Sigmoid colon (tissue), 7 donors: Measurements from ENCODE around the gene SERPING1. TPM values are rescaled to one million over a fixed set of nuclear protein-coding genes. Genes with fewer than 3 reads are reported as not detected.

Source experiments
- DNase-seq: peaks from one replicate; pipeline ENCODE4 v3.0.0-alpha.2; 2019
- H3K27ac ChIP-seq, 4 donors: fragments of 200-600 bp; sonication (generic); one replicate each; pipeline ENCODE4 v1.5.1; 2016 to 2019; ENCODE audit warnings: mild to moderate bottlenecking in 1 of 4
- H3K27me3 ChIP-seq, 3 donors: fragments of 200-600 bp; sonication (generic); one replicate each; pipeline ENCODE4 v1.5.1; 2019; ENCODE audit warnings: mild to moderate bottlenecking in 1 of 3
- H3K36me3 ChIP-seq, 4 donors: fragments of 200-600 bp; sonication (generic); one replicate each; pipeline ENCODE4 v1.5.1; 2016 to 2019
- H3K4me1 ChIP-seq, 4 donors: fragments of 200-600 bp; sonication (generic); one replicate each; pipeline ENCODE4 v1.5.1; 2017 to 2019
- H3K4me3 ChIP-seq, 4 donors: fragments of 200-600 bp; sonication (generic); one replicate each; pipeline ENCODE4 v1.5.1; 2017 to 2019; ENCODE audit warnings: mild to moderate bottlenecking in 2 of 4, moderate library complexity in 1 of 4
- H3K9me3 ChIP-seq, 4 donors: fragments of 200-600 bp in 3 of 4; sonication (generic) in 3 of 4; one replicate each; pipeline versions ENCODE4 v1.5.1 to v1.6.1; 2013 to 2019
- CTCF ChIP-seq, 4 experiments: fragments of 450-650 bp in 3 of 4; fragments of 200-600 bp in 1 of 4; IDR thresholded peaks; one replicate each; pipeline ENCODE4 v1.5.1; 2016 to 2019; ENCODE audit warnings: antibody characterized with exemption in 4 of 4, mild to moderate bottlenecking in 3 of 4, moderate library complexity in 2 of 4
- EP300 ChIP-seq, 4 donors: sonication (generic); formaldehyde crosslinking; IDR thresholded peaks; one replicate each; pipeline ENCODE4 v1.6.1; 2017; ENCODE audit warnings: antibody characterized with exemption in 4 of 4
- POLR2A ChIP-seq, 2 donors: fragments of 450-650 bp; IDR thresholded peaks; one replicate each; pipeline ENCODE4 v1.6.1; 2016; ENCODE audit warnings: antibody characterized with exemption in 2 of 2, mild to moderate bottlenecking in 2 of 2, moderate library complexity in 2 of 2
- POLR2AphosphoS5 ChIP-seq, 4 donors: sonication (generic); formaldehyde crosslinking; IDR thresholded peaks; one replicate each; pipeline ENCODE4 v1.6.1; 2017; ENCODE audit warnings: antibody characterized with exemption in 4 of 4
- WGBS, 2 donors: extraction: QIAGEN DNeasy Blood & Tissue Kit; methylation state at CpG; one replicate each; pipeline ENCODE4 v1.1.7; 2013; 5-methylcytosine and 5-hydroxymethylcytosine counted together
- intact Hi-C: fragments of 100-400 bp; cut with DNase I; formaldehyde crosslinking; loops from one replicate; pipeline ENCODE4 v1.15.1; 2023
- polyA plus RNA-seq, 3 donors: library from polyadenylated mRNA; stranded (reverse); fragments of 200-250 nt; gene quantifications; one replicate each; pipeline ENCODE4 v1.2.3, GENCODE V29; 2013
- total RNA-seq, 4 donors: library from RNA; depleted of rRNA; stranded (reverse); fragments of >200 nt; gene quantifications; one replicate each; pipeline ENCODE4 v1.1.0, GENCODE V29; 2016
- donor health status: healthy with polysubstance abuse.
- donor health status: Bipolar disorder and iron deficiency.
- donor health status: healthy.

Gene SERPING1
- total and polyA plus RNA-seq, 7 donors = 24.5 to 397 (median 214) TPM

- 21 to 58% methylated on average over 5 of the region's 5 CpGs for WGBS, 2 donors
- intact Hi-C loops = no loop called here
- DNase-seq = no peak
Measured at GRCh38 chr11:57632116-57632515, 34.6 kb downstream of the SERPING1 start.

GRCh38 chr11:57633394-57634070, 36.0 kb downstream of the SERPING1 start:
- peaks cover 0 to 9% (median 8%) of the 10 kb centered on the region in 4 donors for H3K4me1 ChIP-seq
- WGBS, 2 donors = 67 to 83% methylated on average over 6 of the region's 6 CpGs
- intact Hi-C loops = no loop called here

More at GRCh38 chr11:57632116-57632515, 34.6 kb downstream of the SERPING1 start:
- no peaks in the 10 kb centered on the region for H3K36me3 ChIP-seq
- no peak for TF ChIP-seq CTCF (IDR thresholded peaks at IDR 0.05)
- TF ChIP-seq EP300 (IDR thresholded peaks at IDR 0.05) = no peak
- no peak for TF ChIP-seq POLR2A (IDR thresholded peaks at IDR 0.05)
- TF ChIP-seq POLR2AphosphoS5 (IDR thresholded peaks at IDR 0.05) = no peak
- H3K4me3 ChIP-seq = no peak overlapping the region
- no peak overlapping the region for H3K27ac ChIP-seq
- no peaks in the 10 kb centered on the region for H3K9me3 ChIP-seq
- H3K4me1 ChIP-seq = no peaks in the 10 kb centered on the region
- no peaks in the 10 kb centered on the region for H3K27me3 ChIP-seq

DNA sequence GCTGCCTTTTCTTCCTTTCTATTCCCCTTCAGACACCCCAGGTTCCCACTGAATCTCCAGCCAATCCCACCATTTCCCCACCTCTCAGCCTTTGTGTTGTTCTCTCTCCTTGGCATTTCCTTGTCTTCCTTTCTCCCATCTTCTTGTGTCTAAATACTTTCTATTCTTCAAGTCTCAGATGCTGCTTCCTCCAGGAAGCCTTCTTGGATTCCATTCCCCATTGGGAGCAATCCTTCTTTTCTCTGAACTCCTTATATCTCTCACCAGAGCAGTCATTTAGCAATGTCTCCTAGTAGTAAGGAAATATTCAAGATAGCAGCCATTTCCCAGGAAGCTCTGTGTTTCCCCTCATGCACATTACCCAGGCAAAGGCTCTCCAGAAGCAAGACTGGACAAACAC, 36.8 kb downstream of the SERPING1 start:
- DNase-seq = no peak
- no peak overlapping the region for H3K27ac ChIP-seq
- intact Hi-C loops = no loop called here
- no peaks in the 10 kb centered on the region for H3K9me3 ChIP-seq
- TF ChIP-seq POLR2A (IDR thresholded peaks at IDR 0.05) (no peak), EP300 (IDR thresholded peaks at IDR 0.05) (no peak), CTCF (IDR thresholded peaks at IDR 0.05) (no peak), POLR2AphosphoS5 (IDR thresholded peaks at IDR 0.05) (no peak)
- no peaks in the 10 kb centered on the region for H3K27me3 ChIP-seq
- H3K4me1 ChIP-seq = peaks cover 0 to 16% (median 15%) of the 10 kb centered on the region in 4 donors
- no peak overlapping the region for H3K4me3 ChIP-seq
- no peaks in the 10 kb centered on the region for H3K36me3 ChIP-seq

More at GRCh38 chr11:57633394-57634070, 36.0 kb downstream of the SERPING1 start:
- no peak for TF ChIP-seq EP300 (IDR thresholded peaks at IDR 0.05)
- no peak for TF ChIP-seq CTCF (IDR thresholded peaks at IDR 0.05)
- no peak for TF ChIP-seq POLR2AphosphoS5 (IDR thresholded peaks at IDR 0.05)
- no peak for TF ChIP-seq POLR2A (IDR thresholded peaks at IDR 0.05)
- H3K27me3 ChIP-seq = no peaks in the 10 kb centered on the region
- no peaks in the 10 kb centered on the region for H3K9me3 ChIP-seq
- no peak overlapping the region for H3K4me3 ChIP-seq
- no peaks in the 10 kb centered on the region for H3K36me3 ChIP-seq
- H3K27ac ChIP-seq = no peak overlapping the region
- no peak for DNase-seq

DNA sequence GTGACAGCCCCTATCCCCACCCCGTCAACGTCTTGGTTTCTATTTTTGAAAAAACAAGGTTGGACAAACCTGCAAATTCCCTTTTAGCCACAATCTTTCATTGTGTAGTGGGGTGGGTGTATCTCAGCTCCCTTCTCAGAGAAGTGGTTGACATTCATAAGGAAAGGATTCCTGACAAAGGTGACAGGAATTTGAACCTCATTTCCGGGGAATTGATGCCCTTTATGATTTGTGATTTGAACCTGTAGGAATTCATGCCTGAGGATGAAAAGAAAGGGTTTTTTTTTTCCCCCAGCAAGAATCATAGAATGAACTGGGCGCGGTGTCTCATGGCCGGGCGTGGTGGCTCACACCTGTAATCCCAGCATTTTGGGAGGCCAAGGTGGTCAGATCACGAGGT, 37.8 kb downstream of the SERPING1 start:
- no peak overlapping the region for H3K4me3 ChIP-seq
- no peaks in the 10 kb centered on the region for H3K9me3 ChIP-seq
- H3K27ac ChIP-seq = no peak overlapping the region
- H3K27me3 ChIP-seq = no peaks in the 10 kb centered on the region
- no peak for TF ChIP-seq EP300 (IDR thresholded peaks at IDR 0.05)
- no peak for TF ChIP-seq POLR2A (IDR thresholded peaks at IDR 0.05)
- no peak for TF ChIP-seq CTCF (IDR thresholded peaks at IDR 0.05)
- no peak for TF ChIP-seq POLR2AphosphoS5 (IDR thresholded peaks at IDR 0.05)
- intact Hi-C loops = no loop called here
- 57 to 80% methylated on average over 8 of the region's 8 CpGs for WGBS, 2 donors
- peaks cover 0 to 25% (median 24%) of the 10 kb centered on the region in 4 donors for H3K4me1 ChIP-seq
- H3K36me3 ChIP-seq = no peaks in the 10 kb centered on the region
- DNase-seq = no peak
